ENCODE results near the gene ZNF710. TPM values are rescaled to one million over a fixed set of nuclear protein-coding genes. Genes with fewer than 3 reads are reported as not detected.

The ZNF710 gene
- polyA plus RNA-seq, 1 experiment, result 2.2 TPM

DNA sequence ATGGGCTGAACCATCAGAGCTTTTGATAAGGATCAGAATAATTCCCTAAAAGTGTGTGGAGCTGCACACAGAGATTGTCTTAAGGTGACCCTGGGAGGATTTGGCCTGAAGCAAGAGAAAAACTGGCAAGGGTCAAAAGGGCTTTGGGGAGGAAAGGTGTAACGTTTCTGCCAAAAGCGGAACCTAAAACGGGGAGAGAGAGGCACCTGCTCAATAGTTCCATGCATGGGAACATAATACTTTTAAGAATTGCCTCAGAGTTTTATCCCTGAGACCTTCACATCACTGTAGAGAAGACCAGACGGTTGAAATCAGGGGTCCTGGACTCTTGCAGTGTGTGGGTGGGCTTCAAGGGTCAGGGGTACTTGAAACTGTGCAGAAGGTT lies 5.9 kb downstream of the ZNF710 start:
- no peak overlapping the region for H3K4me3 ChIP-seq (ENCODE audit: low read depth, low read length)
- H3K27ac ChIP-seq (ENCODE audit: low read depth, low read length), result no peak overlapping the region
- CTCF ChIA-PET, result no interaction called here
- H3K27me3 ChIP-seq (ENCODE audit: control insufficient read depth, insufficient read depth, low read length), result no peaks in the 10 kb centered on the region
- TF ChIP-seq, protein P1, sequence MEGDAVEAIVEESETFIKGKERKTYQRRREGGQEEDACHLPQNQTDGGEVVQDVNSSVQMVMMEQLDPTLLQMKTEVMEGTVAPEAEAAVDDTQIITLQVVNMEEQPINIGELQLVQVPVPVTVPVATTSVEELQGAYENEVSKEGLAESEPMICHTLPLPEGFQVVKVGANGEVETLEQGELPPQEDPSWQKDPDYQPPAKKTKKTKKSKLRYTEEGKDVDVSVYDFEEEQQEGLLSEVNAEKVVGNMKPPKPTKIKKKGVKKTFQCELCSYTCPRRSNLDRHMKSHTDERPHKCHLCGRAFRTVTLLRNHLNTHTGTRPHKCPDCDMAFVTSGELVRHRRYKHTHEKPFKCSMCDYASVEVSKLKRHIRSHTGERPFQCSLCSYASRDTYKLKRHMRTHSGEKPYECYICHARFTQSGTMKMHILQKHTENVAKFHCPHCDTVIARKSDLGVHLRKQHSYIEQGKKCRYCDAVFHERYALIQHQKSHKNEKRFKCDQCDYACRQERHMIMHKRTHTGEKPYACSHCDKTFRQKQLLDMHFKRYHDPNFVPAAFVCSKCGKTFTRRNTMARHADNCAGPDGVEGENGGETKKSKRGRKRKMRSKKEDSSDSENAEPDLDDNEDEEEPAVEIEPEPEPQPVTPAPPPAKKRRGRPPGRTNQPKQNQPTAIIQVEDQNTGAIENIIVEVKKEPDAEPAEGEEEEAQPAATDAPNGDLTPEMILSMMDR (IDR thresholded peaks at IDR 0.05; ENCODE audit: low read depth, low read length), result no peak
- no peak for DNase-seq (ENCODE audit: low read depth, low spot score)
- H3K9me3 ChIP-seq (ENCODE audit: control insufficient read depth, insufficient read depth, low read length), result peaks cover 20% of the 10 kb centered on the region
- POLR2A ChIA-PET, result no interaction called here

DNA sequence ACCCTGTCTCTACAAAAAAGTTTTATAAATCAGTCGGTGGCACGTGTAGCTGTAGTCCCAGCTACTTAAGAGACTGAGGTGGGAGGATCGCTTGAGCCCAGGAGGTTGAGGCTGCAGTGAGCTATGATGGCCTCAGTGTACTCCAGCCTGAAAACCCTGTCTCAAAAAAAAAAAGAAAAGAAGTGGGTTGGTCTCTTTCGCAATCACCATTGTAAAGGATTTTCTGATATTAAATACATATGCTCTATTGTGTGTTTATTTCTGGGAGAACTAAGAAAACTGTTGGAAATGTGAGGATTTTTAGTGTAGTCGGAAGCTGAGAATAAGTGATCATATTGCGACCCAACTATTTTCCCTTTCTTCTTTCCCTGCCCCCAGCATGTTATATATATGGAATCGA lies 7.5 kb downstream of the ZNF710 start:
- Histone ChIP-seq H3K27ac (ENCODE audit: low read depth, low read length) (no peak overlapping the region), H3K27me3 (ENCODE audit: control insufficient read depth, insufficient read depth, low read length) (no peaks in the 10 kb centered on the region), H3K9me3 (ENCODE audit: control insufficient read depth, insufficient read depth, low read length) (peaks cover 24% of the 10 kb centered on the region), H3K4me3 (ENCODE audit: low read depth, low read length) (no peak overlapping the region)
- ChIA-PET CTCF (no interaction called here), POLR2A (no interaction called here)
- TF ChIP-seq, protein P1 (IDR thresholded peaks at IDR 0.05; ENCODE audit: low read depth, low read length), result no peak
- DNase-seq (ENCODE audit: low read depth, low spot score), result no peak

DNA sequence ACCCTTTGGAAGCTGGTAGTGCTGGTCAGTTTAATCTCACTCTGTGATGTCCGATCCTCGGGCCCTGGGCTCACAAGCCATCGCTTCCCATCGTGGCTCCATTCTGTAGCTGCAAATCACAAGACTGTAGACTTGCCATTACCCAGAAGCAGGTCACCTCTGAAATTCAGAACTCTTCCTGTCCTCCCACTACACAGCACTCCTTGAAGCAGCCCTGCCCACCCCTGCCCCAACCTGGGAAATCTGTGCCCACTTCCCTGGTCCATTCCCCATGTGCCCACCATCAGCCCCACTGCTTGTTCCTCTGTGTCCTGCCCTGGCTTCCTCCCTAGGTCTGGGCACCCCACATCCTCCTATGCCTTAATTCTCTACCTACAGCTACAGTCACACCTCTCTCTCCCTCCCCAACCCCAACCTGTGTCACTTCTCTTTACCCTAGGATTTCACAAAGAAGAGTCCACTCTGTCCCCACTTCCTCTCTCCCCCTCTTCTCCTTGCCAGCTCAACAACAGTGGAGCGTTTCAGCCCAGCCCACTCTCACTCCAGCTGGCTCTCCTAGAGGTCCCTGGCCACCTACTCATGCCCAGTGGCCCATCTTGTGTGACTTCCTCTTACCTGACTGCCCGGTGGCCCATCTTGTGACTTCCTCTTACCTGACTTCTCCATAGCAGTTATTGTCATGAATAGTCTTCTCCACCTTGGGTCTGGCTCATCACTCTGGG lies 8.3 kb downstream of the ZNF710 start:
- POLR2A ChIA-PET, result no interaction called here
- TF ChIP-seq, protein P1 (IDR thresholded peaks at IDR 0.05; ENCODE audit: low read depth, low read length), result no peak
- Histone ChIP-seq H3K27me3 (ENCODE audit: control insufficient read depth, insufficient read depth, low read length) (no peaks in the 10 kb centered on the region), H3K4me3 (ENCODE audit: low read depth, low read length) (no peak overlapping the region), H3K9me3 (ENCODE audit: control insufficient read depth, insufficient read depth, low read length) (peaks cover 24% of the 10 kb centered on the region), H3K27ac (ENCODE audit: low read depth, low read length) (no peak overlapping the region)
- no peak for DNase-seq (ENCODE audit: low read depth, low spot score)
- CTCF ChIA-PET, result no interaction called here

DNA sequence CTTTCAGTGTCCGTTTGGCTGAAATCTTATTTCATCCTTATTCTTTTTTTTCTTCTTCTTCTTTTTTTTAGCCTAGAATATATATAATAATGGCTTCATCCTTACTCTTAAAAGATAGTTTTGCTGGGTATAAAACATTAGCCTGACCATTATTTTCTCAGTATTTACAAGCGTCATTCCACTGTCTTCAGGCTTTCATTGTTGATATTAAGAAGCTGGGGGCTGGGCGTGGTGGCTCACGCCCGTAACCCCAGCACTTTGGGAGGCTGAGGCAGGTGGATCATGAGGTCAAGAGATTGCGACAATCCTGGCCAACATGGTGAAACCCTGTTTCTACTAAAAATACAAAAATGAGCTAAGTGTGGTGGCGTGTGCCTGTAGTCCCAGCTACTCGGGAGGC lies 10.6 kb downstream of the ZNF710 start:
- DNase-seq (ENCODE audit: low read depth, low spot score), result no peak
- Histone ChIP-seq H3K4me3 (ENCODE audit: low read depth, low read length) (no peak overlapping the region), H3K9me3 (ENCODE audit: control insufficient read depth, insufficient read depth, low read length) (peaks cover 24% of the 10 kb centered on the region), H3K27me3 (ENCODE audit: control insufficient read depth, insufficient read depth, low read length) (no peaks in the 10 kb centered on the region), H3K27ac (ENCODE audit: low read depth, low read length) (no peak overlapping the region)
- POLR2A ChIA-PET, result no interaction called here
- CTCF ChIA-PET, result no interaction called here
- TF ChIP-seq, protein P1 (IDR thresholded peaks at IDR 0.05; ENCODE audit: low read depth, low read length), result no peak

DNA sequence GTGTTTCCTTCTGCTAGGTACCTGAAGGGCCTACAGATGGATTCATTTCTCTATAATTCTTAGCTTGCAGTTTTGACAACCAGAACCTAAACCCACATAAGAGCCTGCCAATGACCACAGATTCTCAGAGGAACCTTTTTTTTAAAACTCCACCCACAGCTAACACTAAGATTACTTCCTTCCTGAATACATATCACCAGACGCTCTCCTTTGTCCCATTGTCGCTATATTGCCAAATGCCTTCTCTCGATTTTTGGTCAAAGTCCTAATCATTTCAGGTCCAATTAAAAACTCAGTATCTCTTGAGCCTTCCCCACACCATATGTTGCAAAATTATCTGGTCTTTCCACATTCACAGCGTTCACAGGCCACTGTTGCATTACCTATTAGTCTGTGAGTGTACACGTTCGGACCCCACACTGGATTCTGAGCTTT lies 12.4 kb downstream of the ZNF710 start:
- Histone ChIP-seq H3K27ac (ENCODE audit: low read depth, low read length) (no peak overlapping the region), H3K27me3 (ENCODE audit: control insufficient read depth, insufficient read depth, low read length) (no peaks in the 10 kb centered on the region), H3K4me3 (ENCODE audit: low read depth, low read length) (no peak overlapping the region), H3K9me3 (ENCODE audit: control insufficient read depth, insufficient read depth, low read length) (peaks cover 24% of the 10 kb centered on the region)
- POLR2A ChIA-PET, result no interaction called here
- TF ChIP-seq, protein P1 (IDR thresholded peaks at IDR 0.05; ENCODE audit: low read depth, low read length), result no peak
- DNase-seq (ENCODE audit: low read depth, low spot score), result no peak
- CTCF ChIA-PET, result interaction anchor here (0.6 kb wide), 1 partner anchor 83 kb away, joined by 3 read pairs; no protein-coding TSS in a partner anchor
